Ecto neural progenitor cell (in vitro differentiated cells): ENCODE results near the gene YY2.
A peak's percentile ranks its signal among the peaks of the same experiment; 100 is the strongest.
"Not testable (repeated sequence)": the region's sequence is repeated elsewhere in the genome, so short reads cannot be mapped to it uniquely, and the experiment has no call there.

Experiments used
- DNase-seq: peaks from one replicate; pipeline ENCODE4 v3.0.0-alpha.2; 2018; ENCODE audit warnings: low spot score

YY2 gene

GRCh38 chrX:21855937-21856415, at the start of gene YY2:
Gene YY2 (plus strand): TSS chrX:21855987. CDS start chrX:21856485, 498 bp downstream.
- no peak for DNase-seq

- no peak for DNase-seq
Measured at GRCh38 chrX:21806691-21807090, 49.1 kb upstream of the YY2 start.

GRCh38 chrX:21811832-21812231, 44.0 kb upstream of the YY2 start:
- DNase-seq = no peak

GRCh38 chrX:21812628-21813027, 43.2 kb upstream of the YY2 start:
- DNase-seq = no peak

- DNase-seq = no peak
Measured at GRCh38 chrX:21813612-21814368, 42.0 kb upstream of the YY2 start.

GRCh38 chrX:21816136-21816535, 39.7 kb upstream of the YY2 start:
- no peak for DNase-seq

GRCh38 chrX:21820170-21820569, 35.6 kb upstream of the YY2 start:
- not testable (repeated sequence) for DNase-seq

GRCh38 chrX:21821875-21822274, 33.9 kb upstream of the YY2 start:
- DNase-seq = no peak

- no peak for DNase-seq
Measured at GRCh38 chrX:21831496-21831895, 24.3 kb upstream of the YY2 start.

- DNase-seq = no peak
Measured at GRCh38 chrX:21837056-21837455, 18.7 kb upstream of the YY2 start.

- DNase-seq = no peak
Measured at GRCh38 chrX:21838937-21839333, 16.9 kb upstream of the YY2 start.

GRCh38 chrX:21839334-21840192, 16.2 kb upstream of the YY2 start, which contains the start of gene MBTPS2:
Gene MBTPS2 (plus strand): TSS chrX:21839617. CDS start chrX:21839735, 118 bp downstream.
- DNase-seq = peak; percentile 85

GRCh38 chrX:21840193-21840545, 15.6 kb upstream of the YY2 start:
- no peak for DNase-seq

- no peak for DNase-seq
Measured at GRCh38 chrX:21843179-21843578, 12.6 kb upstream of the YY2 start.

- no peak for DNase-seq
Measured at GRCh38 chrX:21845096-21845495, 10.7 kb upstream of the YY2 start.

GRCh38 chrX:21847342-21847741, 8.4 kb upstream of the YY2 start:
- no peak for DNase-seq

GRCh38 chrX:21853578-21853977, 2.2 kb upstream of the YY2 start:
- no peak for DNase-seq

- no peak for DNase-seq
Measured at GRCh38 chrX:21856504-21856903, 717 bp downstream of the YY2 start.

- DNase-seq = no peak
Measured at GRCh38 chrX:21863241-21863640, 7.5 kb downstream of the YY2 start.

- DNase-seq = no peak
Measured at GRCh38 chrX:21865436-21865835, 9.6 kb downstream of the YY2 start.

- no peak for DNase-seq
Measured at GRCh38 chrX:21870494-21870893, 14.7 kb downstream of the YY2 start.

GRCh38 chrX:21873063-21873775, 17.4 kb downstream of the YY2 start:
- DNase-seq = no peak
